Measurements from ENCODE around the gene CMTM4. TPM values are rescaled to one million over a fixed set of nuclear protein-coding genes. Genes with fewer than 3 reads are reported as not detected.

The CMTM4 gene
- total and polyA plus RNA-seq, 2 experiments from 2014 or later: 14.1 to 77.0 TPM

- Mint-ChIP-seq H3K4me1 (peaks cover 24% of the 10 kb centered on the region), H3K9me3 (no peaks in the 10 kb centered on the region), H3K27ac (no peak overlapping the region), H3K4me3 (no peak overlapping the region), H3K36me3 (ENCODE audit: low read depth) (peaks cover 23% of the 10 kb centered on the region; the same call in 2 of the 3 replicates), H3K27me3 (ENCODE audit: insufficient read depth, low read depth, poor library complexity) (no peaks in the 10 kb centered on the region)
- Histone ChIP-seq H4K20me1 (replicated peaks; ENCODE audit: insufficient read depth) (0 out of 2 replicates have a peak, but pooled peaks cover 5% of the 10 kb centered on the region), H3K79me2 (replicated peaks; ENCODE audit: insufficient read depth) (no peaks in the 10 kb centered on the region), H3K4me2 (no peak overlapping the region), H3K27me3 (ENCODE audit: insufficient read depth) (no peaks in the 10 kb centered on the region), H3K9me2 (ENCODE audit: insufficient read depth) (no peaks in the 10 kb centered on the region), H3K4me3 (no peak overlapping the region), H3K36me3 (ENCODE audit: insufficient read depth) (no peaks in the 10 kb centered on the region; the same call in 1 of the 2 replicates), H2AFZ (no peak overlapping the region), H3F3A (replicated peaks; ENCODE audit: low read depth) (no peaks in the 10 kb centered on the region), H3K27ac (ENCODE audit: low read depth) (no peak overlapping the region), H3K4me1 (ENCODE audit: insufficient read depth) (peaks cover 16% of the 10 kb centered on the region)
- TF ChIP-seq NANOG (IDR thresholded peaks at IDR 0.05; ENCODE audit: borderline replicate concordance): no peak
- TF ChIP-seq ZNF114 (CRISPR knock-in tag; IDR thresholded peaks at IDR 0.05): no peak
- no peak for TF ChIP-seq POLR2AphosphoS5 (IDR thresholded peaks at IDR 0.05; ENCODE audit: low read depth)
- no peak for TF ChIP-seq REST (IDR thresholded peaks at IDR 0.05; ENCODE audit: unreplicated experiment)
- no peak for TF ChIP-seq CTCF (conservative IDR thresholded peaks at IDR 0.05; ENCODE audit: low read depth in 2 of 2)
- no peak for TF ChIP-seq ETS1 (IDR thresholded peaks at IDR 0.05)
- no peak for TF ChIP-seq EZH2 (IDR thresholded peaks at IDR 0.05; ENCODE audit: low read depth, unreplicated experiment)
- TF ChIP-seq ZNF331 (CRISPR knock-in tag; IDR thresholded peaks at IDR 0.05; ENCODE audit: low read depth): no peak
- TF ChIP-seq ZNF462 (CRISPR knock-in tag; IDR thresholded peaks at IDR 0.05): no peak
- TF ChIP-seq EZH2phosphoT487 (IDR thresholded peaks at IDR 0.05; ENCODE audit: unreplicated experiment): no peak
- no peak for TF ChIP-seq CREB1 (CRISPR knock-in tag; IDR thresholded peaks at IDR 0.05; ENCODE audit: low read depth)
- TF ChIP-seq STAT1 (IDR thresholded peaks at IDR 0.05; ENCODE audit: unreplicated experiment): no peak
- no peak for TF ChIP-seq JUNB (IDR thresholded peaks at IDR 0.05; ENCODE audit: unreplicated experiment)
- DNase-seq (ENCODE audit: low spot score): no peak
- no peak for ATAC-seq
Observed at GRCh38 chr16:66620429-66620795, 76.1 kb downstream of the CMTM4 start.

Data from GM23338 (cell line).